HG03139 (cell line): ENCODE data around the gene DAAM2.

ENCODE experiments used
- ATAC-seq: cut with Tn5 transposase; IDR thresholded peaks from one replicate; pipeline ENCODE4 v1.9.1; 2021; ENCODE audit not compliant: unreplicated experiment

The DAAM2 gene

DNA sequence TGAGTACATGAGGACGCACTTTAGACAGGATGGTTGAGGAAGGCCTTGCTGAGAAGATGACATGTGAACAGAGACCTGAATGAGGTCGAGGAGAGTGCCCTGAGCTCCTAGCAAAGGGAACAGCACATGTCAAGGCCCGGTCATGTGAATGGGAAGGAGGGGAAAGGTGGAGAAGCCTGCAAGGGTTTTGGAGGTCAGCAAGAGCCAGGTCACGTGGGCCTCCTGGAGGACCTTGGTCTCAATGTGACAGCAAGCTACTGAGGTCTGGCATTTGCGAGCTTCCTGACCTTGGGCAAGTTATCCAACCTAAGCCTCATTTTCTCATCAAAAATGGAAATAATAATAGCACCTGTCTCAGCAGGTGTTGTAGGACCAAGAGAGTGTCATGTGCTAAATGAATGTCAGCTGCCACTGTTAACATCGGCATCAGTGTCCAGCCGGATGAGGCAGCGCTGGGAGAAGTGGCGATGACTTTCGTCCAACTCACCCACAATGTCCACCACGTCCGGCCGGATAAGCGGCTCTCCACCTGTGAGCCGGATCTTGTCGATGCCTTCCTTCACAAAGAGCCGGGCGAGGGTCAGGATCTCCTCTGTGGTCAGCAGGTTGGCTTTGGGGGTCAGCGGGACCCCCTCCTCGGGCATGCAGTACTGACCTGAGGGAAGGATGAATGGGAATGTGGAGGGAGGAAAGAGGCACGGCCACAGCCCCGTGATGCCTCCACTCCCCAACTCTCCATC, 133.2 kb downstream of the DAAM2 start:
- no peak for ATAC-seq

DNA sequence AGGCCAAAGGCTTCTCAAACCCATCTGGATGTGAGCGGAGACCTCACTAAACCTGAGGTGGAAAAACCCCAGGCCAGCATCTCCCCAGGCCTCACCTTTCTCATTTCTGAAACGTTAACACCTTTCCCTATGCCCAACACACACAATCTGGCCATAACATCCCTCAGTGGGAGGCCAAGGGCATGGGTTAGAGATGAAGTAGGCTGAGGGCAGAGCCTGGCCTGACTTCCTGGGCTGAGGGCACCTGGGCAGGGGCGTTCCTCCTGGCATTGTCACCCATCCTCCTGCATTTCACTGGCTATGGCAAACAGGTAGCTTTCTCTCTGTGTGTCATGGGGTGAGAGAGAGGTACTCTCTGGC, 133.7 kb downstream of the DAAM2 start:
- no peak for ATAC-seq

DNA sequence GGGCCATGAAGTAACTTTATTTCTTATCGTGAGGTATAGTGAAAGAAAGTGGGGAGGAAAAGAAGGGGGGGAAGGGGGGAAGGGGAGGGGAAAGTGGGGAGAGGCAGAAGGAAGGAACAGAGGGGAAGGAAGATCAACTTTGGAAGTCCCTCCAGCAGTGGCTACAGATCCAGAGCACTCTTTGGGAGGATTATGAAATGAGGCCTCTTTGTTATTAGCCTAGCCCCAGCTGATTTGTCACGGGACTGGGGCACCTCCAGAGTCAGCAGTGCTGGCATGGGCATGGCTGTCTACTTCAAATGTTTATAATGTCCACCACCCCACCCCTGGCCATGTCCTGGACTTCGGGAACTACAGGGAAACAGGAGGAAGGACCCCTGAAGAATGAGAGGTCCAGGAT, 134.5 kb downstream of the DAAM2 start:
- ATAC-seq, result no peak

DNA sequence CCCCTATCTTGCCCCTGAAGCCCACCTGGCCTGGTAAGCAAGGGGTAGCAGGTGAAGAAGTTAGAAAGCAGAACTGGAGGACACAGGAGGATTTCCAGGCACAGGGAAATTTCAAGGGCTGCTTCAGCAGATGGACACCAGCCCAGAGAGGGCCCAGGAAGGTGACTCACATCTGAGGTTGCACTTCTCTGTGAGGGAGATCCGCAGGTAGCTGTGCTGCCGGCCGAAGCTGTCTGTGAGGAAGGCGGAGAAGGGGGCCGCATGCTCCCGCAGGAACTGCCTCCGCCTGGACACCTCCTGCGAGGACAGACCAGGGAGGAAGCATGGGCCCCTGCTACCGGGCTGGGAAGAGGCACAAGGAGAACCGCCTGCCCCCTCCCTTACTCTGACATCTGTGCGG, 135.0 kb downstream of the DAAM2 start:
- no peak for ATAC-seq

DNA sequence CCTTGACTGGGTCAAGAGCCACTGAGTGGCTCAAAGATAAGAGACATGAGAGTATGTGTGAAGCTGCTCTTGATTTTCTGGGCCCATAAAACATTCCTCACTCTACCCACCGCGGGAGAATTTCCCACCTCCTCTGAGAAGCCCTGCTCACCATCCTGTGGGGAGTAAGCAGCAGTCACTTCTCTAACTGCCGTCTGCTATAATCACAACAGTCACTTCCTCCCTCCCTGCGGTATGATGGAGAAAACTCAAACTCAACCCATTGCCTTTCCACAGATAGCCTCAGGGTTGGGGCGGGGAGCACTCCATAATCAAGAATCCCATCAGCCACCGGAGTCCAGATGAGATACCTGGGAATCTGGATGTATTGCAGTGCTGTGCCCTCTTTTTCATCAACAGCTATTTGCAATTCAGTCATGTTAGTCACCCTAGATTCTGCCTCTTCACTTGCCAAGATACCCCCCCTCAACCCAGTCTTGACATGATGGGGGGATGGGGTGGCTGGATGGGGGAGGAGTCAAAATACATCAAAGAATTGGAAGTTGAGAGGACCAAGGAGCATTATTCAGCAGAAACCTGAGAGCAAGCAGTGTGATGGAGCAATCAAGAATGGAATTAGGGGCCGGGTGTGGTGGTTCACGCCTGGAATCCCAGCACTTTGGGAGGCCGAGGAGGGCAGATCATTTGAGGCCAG, 137.0 kb downstream of the DAAM2 start:
- no peak for ATAC-seq

DNA sequence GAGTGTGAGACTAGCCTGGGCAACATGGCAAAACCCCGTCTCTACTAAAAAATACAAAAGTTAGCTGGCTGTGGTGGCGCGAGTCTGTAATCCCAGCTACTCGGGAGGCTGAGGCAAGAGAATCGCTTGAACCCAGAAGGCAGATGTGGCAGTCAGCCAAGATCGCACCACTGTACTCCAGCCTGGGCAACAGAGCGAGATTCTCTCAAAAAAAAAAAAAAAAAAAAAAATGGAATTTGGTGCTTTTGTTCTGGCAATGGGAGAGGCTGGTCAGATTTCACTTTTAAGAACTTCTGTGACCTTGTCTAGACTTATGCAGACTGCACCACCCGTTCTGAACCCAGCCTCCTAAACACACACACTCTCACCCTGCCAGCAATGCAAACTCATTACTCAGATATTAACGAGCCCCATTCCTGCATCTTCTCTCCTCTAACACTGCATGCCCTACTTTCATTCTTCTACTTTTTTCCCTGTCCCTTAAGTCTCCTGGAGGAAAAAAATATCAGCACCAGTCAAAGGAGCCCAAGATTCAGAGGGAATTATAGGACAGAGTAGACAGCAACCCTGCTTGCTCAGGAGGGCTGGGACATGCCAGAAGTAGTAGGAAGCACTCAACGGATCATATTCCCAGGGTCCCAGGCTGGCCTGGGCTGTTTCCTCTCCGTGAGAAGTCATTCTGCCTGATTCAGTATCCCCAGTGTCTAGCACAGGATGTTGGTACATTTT, 137.7 kb downstream of the DAAM2 start:
- no peak for ATAC-seq

DNA sequence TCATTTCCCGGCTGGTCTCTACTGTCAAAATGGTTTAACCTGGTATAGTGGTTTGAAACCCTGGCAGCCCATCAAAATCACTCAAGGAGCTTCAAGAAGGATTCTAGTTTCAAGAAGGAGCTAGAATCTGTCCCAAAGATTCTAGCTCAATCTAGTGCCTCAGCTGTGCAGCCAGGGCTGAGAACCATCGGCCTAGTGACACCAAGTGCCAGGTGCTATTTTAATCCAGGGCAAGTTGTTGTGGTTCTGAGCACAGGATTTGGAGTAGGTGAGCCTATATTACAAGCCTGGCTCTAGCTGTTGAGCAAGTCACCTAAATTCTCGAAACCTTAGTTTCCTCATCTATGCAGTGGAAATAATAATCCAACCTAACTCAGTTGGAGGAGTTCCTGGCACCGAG, 138.4 kb downstream of the DAAM2 start:
- no peak for ATAC-seq

DNA sequence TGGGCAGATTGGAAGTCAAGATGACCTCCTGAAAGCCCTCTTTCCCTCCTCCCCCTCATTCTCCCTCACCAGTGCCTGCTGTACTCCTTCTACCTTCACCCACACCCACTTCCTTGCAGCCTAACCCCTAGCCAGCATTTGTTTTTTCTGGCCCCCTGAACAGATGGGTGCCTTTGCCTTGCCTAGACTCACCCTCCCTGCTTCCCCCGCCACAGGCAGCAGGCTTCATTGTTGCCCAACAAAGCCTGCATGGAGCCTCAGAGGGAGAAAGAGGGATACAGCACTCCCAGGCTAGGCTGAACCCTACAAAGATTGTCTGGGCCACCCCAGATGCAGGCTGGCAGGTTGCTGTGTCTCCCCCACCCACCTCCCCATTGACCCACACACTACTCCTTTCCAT, 139.4 kb downstream of the DAAM2 start:
- no peak for ATAC-seq

DNA sequence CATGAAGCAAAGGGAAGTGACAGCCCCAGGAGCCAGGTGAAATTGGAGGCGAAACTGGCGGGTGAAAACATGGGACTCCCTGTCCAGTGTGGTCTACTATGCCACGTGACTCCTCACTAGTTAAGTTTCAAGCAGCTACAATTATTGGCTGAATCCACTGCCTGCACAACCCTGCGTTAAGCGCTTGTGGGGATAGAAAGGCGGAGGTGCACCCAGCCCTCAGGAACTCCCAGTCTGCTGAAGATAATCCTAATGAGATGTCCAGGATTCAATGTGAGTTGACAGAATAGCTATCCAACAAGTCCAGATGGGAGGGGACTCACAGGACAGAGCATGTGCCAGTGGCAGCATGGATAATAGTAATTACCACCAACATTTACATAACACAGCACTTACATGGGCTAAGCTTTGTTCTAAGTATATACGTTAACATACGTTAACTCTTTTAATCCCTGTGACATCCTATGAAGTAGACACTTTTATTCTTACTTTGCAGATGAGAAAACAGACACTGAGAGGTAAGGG, 140.3 kb downstream of the DAAM2 start:
- ATAC-seq, result no peak

DNA sequence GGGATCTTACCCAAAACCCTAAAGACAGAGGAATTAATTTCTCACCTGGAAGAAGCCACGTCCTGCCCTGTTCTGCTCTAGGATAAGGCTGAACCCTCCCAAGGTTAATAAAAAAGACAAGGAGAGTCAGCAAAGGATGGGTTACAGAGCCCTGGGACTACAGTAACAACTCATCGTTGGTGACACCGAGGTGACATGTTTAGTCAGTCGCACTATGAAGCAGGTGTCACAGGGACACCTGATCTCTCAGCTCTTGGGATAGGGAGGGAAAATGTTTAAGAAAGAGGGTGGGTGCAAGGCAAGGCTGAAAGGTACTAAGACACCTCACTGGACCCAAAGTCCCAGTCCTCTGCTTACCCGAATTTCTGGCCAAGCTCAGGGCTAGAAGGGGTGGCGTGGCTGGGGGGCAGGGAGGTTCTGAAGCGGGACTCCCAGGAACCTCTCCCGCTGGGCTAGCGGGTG, 141.5 kb downstream of the DAAM2 start:
- ATAC-seq, result no peak

DNA sequence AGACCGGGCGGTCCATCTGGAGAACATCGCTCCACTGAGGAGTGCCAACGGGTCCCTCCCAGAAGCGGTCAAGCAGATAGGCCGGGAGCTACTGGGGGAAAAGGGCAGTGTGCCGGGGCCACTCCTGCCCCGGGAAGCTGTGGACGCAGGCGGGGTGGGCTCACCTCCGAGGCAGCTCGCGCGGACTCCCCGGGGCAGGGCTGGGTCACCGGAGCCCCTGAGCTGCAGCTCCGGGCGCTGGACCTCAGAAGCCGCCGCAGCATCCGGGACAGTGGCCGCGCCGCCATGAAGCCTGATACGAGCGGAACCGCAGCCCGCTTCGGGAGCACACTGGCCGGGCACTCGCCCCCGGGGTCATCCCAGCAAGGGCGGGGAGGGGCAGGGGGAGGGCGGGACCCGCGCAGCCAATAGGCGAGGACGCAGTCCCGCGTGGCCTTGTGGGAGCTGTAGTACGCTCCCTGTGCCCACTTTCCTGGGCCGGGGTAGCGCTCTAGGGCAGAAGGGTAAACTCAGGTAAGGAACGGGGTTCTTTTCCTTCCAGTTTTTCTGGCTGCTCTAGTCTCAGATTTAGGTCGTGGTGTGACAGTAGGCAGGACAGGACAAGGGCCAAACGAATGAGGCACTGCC, 142.1 kb downstream of the DAAM2 start, which contains the start of gene MOCS1:
Gene MOCS1 (minus strand): TSS at position 332 of the 627 bp plus-strand sequence. CDS start 45 bp downstream, at position 287.
- ATAC-seq, result no peak

DNA sequence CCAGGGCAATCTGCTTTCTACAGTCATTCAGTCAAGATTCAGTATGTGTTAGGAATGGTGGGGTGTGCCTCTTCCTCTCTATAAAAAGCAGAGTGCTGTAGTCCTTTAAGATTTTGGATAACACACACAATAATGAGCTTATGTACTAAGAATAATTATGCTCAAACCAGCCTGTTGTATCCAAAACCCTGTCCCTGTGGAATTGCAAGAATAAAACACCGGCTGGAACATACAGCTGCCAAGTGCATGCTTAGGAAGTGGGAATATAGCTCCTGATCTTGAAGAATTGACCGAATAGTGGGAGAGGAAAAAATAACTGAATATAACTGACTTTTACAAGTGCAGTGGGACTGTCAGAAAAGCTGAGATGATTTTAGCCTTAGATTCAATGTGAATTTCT, 143.1 kb downstream of the DAAM2 start:
- no peak for ATAC-seq

DNA sequence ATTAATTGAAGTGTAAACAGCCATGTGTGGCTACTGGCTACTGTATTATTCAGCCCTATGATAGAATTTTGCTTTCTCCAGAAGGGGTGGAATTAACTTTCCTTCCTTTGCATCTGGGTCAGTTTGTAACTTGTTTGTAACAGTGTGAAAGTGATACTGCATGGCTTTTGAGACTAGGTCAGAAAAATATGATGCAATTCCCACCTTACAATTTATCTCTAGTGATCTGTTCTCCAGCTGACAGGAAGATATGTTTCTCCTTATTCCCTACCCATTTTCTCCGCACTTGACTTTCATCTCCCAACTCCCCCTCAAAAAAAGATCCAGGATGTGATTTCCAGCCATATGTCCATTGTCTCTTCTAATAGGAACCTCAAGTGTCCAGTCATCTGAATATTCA, 144.7 kb downstream of the DAAM2 start:
- ATAC-seq, result no peak

DNA sequence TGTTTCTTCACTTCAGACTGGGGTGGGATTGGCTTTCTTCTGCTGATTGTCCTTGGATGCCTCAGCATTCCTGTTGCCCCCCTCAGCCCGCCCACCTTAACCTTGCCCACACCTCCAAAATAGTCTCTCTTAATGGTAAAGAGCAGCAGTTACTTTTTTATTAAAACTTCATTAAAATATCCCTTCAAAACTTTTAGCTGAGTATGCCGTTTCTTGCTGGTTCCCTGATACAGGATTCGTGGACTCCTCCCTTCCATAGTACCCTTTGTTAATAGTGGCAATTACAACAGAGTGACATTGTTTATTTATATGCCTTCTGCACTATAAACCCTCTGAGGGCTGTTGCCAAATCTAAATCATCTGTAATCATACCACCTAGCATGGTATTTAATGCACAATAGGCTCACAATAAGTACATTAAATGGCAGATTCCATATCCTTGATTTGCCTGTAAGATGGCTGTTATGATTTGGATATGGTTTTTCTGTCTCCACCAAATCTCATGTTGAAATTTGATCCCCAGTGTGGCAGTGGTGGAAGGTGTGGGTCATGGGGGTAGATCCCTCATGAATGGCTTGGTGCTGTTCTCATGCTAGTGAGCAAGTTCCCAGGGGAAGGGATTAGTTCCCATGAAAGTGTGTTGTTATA, 145.6 kb downstream of the DAAM2 start:
- no peak for ATAC-seq

DNA sequence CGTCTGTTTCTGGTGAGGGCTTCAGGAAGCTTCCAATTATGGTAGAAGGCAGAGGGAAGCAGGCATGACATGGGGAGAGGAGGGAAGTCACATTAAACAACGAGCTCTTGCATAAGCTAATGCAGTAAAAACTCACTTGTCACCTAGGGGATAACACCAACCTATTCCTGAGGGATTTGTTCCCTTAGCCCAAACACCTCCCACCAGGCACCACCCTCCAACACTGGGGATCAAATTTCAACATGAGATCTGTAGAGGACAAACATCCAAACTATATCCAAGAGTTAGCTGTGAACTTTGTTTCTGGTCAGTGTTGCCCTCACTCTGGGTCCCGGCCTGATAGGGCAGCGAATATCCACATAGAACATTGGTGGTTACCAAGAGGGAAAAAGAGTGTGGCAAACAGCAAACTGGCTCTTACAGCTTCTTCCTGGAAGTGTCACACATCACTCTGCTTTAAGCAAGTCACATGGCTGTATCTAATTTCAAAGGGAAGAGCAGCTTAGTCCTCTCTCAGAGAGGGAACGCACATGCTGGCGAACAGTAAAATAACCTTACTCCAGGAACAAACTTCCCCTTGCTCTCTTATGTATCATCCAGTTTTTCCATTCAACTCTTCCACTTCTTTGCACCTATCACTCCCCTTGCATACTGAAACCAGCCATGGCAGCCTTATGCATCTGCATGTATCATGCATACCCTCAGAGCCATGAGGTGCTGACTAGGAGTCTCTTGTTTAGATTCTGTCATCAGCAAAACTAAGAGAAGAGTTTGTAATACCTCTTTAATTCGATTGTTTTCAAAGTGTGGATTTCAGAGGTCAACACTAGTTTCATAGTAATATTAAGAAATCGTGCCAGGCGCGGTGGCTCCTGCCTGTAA, 146.8 kb downstream of the DAAM2 start:
- no peak for ATAC-seq

DNA sequence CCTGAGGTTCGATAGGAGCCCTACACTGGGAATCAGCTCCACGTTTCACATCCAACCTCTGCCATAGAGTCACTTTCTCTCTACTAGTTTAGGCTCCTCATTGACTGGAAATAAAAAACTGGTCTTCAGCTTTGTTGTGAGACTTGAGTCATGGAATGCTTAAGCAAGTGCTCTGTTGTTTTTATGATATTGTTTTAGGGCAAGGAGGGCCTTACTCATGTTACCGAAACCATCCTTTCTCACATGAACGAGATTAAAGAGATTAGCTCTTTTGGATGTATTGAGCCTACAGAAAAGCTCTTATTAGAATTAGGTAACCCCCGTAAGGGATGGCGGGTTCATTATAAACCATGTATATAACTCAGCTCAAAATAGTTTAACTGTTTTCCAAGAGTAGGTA, 149.0 kb downstream of the DAAM2 start:
- no peak for ATAC-seq

DNA sequence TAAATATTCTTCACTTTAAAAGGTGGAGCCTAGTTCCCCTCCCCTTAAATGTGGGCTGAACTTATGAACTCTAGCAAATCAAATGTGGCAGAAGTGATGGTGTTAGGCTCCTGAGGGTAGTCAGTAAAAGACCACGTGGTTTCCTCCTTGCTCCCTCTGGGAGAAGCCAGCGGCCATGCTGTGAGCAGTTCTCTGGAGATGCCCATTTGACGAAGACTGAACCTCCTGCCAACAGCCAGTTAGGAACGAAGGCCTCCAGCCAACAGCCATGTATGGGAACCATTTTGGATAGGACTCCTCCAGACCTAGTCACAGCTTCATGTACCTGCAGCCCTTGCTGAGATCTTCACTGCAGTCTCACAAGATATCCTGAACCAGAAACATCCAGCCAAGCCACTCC, 149.6 kb downstream of the DAAM2 start:
- no peak for ATAC-seq

DNA sequence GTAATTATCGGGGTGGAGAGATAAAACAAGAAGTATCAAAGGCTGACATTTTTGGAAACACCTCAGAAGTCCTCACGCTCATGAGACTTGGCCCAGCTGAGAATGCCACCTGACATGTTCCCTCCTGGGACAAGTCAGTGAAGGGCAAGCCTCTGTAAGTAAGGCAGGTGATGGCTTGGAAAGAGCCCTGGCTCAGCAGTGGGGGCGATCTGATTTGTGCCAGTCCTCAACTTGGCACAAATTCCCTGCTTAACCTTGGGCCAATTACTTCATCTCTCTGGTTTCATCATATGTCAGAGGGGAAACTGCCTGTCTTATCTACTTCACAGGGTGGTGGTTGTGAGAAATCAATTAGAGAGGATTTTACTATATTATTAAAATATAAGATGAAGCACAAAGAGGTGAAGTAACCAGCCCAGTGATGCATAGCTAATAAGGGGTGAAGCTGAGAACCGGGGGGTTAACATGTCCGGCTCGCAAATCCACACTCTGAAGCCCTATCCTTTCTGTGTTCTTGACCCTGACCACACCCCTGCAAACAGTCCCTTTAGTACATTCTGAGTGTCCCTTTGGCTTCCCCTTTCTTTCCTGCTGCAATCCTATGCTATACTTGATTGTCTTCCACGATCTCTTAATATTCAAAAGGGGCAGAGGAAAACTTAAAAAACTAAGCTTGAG, 150.9 kb downstream of the DAAM2 start:
- no peak for ATAC-seq

DNA sequence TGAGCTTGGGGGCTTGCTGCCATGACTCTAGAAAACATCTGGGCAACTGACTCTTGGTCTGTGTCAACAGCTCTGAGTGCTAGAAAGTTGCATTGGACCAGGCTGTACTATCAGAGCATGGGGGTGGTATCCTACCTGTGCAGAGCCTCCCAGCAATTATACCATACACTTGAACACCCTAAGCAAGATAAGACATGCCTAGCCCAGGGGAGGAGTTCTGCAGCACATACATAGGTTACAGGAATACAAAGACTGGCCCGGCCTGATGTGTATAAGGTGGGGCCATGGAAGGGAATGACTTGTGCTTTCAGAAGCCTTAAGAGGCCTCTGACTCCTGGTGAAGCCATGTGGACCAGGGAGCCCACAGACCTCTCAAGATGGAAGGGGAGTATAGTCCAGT, 153.4 kb downstream of the DAAM2 start:
- no peak for ATAC-seq
